Measurements from ENCODE around the gene GPLD1.
"Not testable (repeated sequence)": the region's sequence is repeated elsewhere in the genome, so short reads cannot be mapped to it uniquely, and the experiment has no call there.

GPLD1 gene

DNA sequence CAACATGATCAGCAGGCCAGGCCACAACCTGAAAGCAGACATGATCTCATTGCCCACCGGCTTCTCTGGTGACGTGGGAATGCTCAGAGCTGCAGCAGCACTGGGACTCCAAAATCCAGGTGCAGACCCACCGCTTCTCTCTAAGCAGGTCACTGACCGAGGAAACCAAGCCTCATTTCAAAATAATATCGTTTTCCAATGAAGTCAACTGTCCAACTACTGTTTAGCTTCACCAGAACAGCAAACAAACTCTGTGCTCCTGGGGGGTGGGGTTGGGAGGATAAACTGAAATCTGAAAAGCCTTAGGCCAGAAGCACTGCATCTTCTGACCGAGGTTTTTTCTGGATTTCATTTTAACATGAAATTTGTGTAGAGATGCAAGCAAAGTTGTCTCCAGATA, at the start of gene GPLD1:
GPLD1 (minus strand) TSS at position 109 of the 400 bp plus-strand sequence; CDS start at position 42, 67 bp downstream.
- DNase-seq (ENCODE audit: low read depth) = no peak

DNA sequence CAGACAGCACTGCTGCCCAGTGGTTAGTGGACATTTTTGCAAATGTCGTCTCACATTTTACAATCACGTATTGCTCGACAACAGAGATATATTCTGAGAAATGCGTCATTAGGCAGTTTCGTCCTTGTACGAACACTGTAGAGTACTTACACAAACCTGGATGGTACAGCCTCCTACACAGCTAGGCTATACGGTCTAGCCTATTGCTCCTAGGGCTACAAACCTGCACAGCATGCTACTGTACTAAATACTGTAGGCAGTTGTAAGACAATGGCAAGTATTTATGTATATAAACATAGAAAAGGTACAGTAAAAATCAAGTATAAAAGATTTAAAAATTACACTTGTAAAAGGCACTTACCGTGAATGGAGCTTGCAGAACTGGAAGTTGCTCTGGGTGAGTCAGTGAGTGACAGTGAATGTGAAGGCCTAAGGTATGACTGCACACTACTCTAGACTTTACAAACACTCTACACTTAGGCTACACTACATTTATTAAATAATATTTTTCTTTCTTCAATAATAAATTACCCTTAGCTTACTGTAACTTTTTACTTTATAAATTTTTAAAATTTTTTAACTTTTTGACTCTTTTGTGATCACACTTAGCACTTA, 48.5 kb upstream of the GPLD1 start:
- DNase-seq (ENCODE audit: low read depth) = no peak

GRCh38 chr6:24537082-24537699, 47.8 kb upstream of the GPLD1 start:
- DNase-seq (ENCODE audit: low read depth) = no peak

- DNase-seq (ENCODE audit: low read depth) = no peak
Measured at GRCh38 chr6:24536466-24536865, 47.1 kb upstream of the GPLD1 start.

- no peak for DNase-seq (ENCODE audit: low read depth)
Measured at GRCh38 chr6:24535210-24535609, 45.8 kb upstream of the GPLD1 start.

GRCh38 chr6:24534329-24534728, 45.0 kb upstream of the GPLD1 start:
- DNase-seq (ENCODE audit: low read depth) = no peak

DNA sequence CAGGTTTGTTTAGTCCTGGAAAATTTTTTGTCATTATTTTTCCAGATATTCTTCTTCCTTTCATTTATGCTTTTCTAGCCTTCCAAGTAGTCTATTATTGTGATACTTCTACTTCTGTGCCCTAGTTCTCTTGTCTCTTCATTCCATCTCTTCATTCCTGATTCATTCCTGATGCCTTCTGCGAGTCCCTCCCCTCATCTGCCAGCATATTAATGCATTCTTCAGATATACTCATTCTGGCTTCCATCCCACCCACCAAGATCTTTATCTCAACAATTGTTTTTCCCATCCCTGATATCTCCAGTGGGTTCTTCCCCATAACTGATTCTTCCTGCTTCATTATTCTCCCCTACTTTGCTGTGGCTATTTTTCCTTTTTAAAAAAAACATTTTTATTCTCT, 40.6 kb upstream of the GPLD1 start:
- no peak for DNase-seq (ENCODE audit: low read depth)

DNA sequence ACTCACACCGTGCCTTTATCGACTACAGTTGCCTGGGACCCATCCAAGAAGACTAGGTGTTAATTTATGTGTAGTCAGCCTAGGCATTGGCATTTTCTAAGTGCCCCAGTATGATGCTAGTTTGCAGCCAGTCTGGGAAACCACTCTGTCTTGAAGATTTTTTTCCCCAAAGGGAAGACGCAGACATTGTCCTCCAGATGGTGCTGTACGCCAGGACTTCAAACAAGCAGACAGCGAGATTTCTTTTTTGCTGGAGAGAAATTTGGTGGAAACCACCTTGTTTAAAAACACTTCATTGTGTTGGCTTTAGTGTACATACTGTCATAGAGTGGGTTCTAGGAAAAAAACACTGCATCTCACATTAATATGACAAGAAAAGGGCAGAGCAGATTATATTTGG, 35.4 kb upstream of the GPLD1 start:
- DNase-seq (ENCODE audit: low read depth) = no peak

- no peak for DNase-seq (ENCODE audit: low read depth)
Measured at GRCh38 chr6:24524329-24524728, 35.0 kb upstream of the GPLD1 start.

DNA sequence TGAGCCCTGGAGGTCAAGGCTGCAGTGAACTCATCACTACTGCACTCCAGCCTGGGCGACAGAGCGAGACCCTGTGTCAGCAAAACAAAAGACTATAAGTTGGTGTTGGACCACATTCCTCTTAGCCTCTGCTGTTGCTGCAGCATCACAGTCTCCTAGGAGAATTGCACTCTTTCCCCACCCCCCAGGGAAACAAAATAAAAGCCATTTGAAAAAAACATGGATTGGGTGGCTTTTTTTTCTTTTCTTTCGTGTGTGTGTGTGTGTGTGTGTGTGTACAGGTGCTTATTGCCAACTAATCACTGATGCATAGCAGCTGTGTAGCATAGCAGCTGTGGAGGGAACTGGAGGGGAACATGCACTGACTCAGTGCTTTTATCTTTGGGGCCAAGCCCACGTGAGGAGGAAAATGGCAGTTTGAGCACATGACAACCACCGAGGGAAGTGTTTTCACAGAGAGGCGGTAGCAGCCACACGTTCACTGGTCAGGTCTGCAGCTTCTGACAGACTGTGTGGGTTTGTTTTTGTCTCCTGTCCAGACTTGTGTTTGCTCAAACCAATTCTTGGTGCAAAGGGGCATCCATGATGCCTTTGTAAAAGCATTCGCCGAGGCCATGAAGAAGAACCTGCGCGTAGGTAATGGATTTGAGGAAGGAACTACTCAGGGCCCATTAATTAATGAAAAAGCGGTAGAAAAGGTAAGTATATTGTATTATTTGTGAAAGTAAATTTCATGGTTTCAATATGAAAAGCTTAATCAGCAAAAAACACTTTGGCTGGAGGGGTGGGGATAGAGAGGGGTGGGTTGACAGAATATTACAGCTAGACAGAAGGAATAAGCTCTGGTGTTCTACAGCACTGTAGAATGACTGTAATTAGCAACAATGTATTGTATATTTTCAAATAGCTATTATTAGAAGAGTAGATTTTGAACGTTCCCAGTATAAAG, 33.1 kb upstream of the GPLD1 start:
- DNase-seq (ENCODE audit: low read depth) = no peak

GRCh38 chr6:24520929-24521546, 31.7 kb upstream of the GPLD1 start:
- DNase-seq (ENCODE audit: low read depth) = no peak

DNA sequence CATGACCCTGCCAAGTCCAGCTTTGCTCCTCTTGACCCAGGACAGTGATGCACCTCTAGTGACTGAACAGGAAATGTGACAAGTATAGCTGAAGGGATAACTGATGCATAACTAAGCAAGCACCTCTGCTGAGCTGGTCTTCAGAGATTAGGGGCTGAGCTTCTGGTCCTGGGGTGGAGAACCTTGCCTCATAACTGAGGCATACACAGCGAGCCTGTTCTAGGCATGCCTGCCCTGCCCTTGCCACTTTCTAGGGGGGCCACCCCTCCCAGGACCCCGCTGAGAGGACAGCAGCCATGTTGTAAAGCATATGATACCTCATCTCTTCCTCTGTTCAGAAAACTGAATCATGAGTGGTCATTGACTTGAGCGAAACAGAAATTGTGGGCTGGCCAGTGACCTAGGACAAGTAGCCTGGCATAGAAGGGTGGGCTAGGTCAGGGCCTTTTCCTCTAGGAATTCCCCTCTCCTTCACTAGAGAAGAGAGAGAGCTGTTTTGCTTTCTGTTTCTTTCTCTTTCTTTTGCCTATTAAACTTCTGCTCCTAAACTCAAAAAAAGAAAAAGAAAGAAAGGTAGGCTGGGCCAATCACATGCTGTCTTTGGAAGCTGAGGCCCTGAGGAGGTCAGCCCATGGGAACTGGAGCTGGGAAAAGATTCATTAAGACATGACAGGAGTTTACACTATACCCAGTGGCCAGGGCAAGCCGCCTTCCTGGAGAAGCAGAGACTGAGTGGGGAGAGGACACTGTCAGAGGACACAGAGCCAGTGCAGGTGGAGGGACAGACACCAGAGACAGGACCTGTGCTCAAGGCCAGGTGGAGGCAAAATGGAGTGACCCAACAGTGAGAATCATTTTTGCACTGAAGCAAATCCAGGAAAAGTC, 28.5 kb upstream of the GPLD1 start:
- DNase-seq (ENCODE audit: low read depth) = no peak

DNA sequence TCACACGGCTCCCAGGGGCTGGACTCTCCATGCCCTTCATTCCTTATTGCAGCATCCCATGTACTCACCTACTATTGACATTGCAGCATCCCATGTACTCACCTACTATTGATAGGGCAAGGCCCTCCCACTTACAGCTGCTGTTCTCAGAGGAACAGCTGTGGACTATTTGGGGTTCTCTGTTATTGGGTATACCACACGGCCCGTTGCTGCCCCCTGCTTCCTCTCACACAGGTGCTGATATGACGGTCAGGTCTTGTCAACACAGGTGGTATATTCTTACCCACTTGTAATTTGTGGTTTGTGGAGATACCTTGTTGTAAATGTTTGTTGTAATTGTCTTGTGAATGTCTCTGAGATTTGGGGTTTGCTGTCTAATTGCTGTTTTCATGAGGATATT, 24.2 kb upstream of the GPLD1 start:
- no peak for DNase-seq (ENCODE audit: low read depth)

- DNase-seq (ENCODE audit: low read depth) = not testable (repeated sequence)
Measured at GRCh38 chr6:24511976-24512375, 22.6 kb upstream of the GPLD1 start.

- no peak for DNase-seq (ENCODE audit: low read depth)
Measured at GRCh38 chr6:24506814-24507520, 17.6 kb upstream of the GPLD1 start.

DNA sequence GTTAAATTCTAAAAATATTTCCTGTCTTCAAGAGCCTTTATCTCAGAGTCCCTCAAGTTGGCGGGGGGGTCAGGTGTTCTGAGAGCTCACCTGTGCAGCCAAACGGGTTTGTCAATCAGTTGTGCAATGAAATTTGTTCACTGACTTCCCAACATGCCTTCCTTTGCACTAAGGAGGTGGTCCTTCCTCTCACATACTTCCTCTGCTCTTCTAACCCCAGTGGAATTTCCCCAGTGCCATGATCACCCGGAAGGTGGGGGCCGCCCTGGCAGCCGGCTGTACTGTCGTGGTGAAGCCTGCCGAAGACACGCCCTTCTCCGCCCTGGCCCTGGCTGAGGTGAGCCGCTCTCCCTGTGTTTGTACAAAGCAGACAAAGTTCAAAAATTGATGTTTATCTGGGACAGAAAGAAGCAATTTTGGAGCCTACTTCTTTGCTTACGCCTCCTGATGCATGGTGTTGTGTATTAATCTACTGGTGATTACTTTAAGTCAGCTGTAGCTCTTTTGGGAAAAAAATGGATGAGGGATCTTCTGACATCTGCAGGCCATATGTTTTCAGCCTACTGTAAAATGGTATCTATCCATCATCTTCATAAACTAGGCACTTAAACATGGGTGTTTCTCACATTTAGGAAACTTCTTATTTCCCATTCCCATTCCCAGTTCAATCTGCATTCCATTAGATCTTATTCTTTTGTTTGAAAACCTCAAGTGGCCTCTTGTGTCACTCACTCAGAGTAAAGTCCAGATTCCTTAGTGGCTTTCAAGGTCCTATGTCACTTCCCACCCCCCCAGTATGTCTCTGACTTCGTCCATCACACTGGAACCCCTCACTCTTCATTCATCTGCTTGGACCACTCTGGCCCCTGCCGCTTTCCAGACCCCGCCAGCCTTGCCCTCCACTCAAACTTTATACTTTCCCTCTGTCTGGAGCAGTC, 15.5 kb upstream of the GPLD1 start:
- DNase-seq (ENCODE audit: low read depth) = no peak

DNA sequence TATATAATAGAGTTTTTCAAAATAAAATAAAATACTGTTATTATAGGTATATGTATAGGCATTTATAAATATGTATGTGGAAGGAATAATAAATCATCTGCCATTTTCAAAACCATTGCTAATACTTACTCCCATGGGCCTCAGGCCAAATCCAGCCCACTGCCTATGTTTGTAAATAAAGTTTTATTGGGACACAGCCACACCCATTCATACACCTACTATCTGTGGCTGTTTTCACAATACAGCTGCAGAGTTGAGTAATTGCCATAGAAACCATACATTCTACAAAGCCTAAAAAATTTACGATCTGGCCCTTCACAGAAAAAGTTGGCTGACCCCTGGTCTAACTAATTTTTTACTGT, 14.9 kb upstream of the GPLD1 start:
- DNase-seq (ENCODE audit: low read depth) = no peak

- DNase-seq (ENCODE audit: low read depth) = no peak
Measured at GRCh38 chr6:24501914-24502313, 12.5 kb upstream of the GPLD1 start.

DNA sequence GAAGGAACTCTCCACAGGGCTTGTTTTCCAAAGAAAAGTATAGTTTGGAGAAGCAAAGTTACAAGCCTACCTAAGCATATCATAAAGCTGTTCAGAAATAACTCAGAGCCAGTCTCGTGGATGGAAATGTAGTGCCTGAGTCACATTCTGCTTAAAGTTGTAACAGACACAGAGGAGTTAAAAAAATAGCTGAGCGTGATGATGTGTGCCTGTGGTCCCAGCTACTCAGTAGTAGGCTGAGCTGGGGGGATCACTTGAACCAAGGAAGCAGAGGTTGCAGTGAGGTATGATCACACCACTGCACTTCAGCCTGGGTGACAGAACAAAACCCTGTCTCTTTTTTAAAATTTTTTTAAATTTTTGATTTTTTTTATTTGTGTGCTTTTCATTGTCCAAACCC, 12.0 kb upstream of the GPLD1 start:
- DNase-seq (ENCODE audit: low read depth) = no peak

DNA sequence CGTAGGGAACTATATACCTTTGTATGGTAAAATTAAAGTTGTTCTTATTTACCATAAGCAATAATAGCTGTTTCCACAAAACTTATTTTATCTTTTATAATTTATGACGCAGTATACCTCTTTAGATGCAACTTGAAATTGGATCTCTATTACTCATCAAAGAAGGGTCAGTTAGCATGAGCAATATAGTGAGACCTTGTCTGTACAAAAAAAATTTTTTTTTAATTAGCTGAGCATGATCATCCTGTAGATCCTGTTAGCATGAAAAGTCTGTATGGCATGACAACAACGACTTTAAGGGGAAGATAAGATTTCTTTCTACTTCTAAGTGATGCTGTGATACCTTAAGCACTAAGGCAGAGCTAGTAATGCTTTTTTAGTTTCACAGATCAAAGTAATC, 11.3 kb upstream of the GPLD1 start:
- DNase-seq (ENCODE audit: low read depth) = no peak
